ENCODE measurements around the gene DYNC2H1. TPM values are rescaled to one million over a fixed set of nuclear protein-coding genes. Genes with fewer than 3 reads are reported as not detected.

DYNC2H1 gene
- total RNA-seq, 1 experiment from 2014 or later = 17.2 TPM

DNA sequence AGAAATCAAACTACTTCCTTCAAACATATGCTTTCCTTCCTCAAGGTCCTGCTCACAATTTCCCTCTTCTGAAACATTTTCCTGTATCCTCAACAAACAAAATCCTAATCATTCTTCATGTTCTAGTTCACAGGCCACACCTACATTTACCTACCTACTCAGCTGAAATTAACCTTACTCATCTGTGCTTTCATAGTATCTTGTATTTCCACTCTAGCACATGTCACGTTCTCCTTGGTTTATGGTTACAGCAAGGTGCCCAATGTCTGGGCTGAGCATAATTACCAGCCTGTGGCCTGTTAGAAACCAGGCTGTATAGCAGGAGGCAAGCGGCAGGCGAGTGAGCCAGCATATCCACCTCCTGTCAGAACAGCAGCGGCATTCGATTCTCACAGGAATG is 30.5 kb upstream of the DYNC2H1 start:
- CTCF ChIA-PET = no interaction called here
- no peak for ATAC-seq
- H3K4me3 Mint-ChIP-seq = no peak overlapping the region
- no peak overlapping the region for H3K27ac Mint-ChIP-seq
- no peaks in the 10 kb centered on the region for H3K27me3 Mint-ChIP-seq (ENCODE audit: low read depth)
- H3K9me3 Mint-ChIP-seq = no peaks in the 10 kb centered on the region
- H3K36me3 Mint-ChIP-seq = peaks cover 75% of the 10 kb centered on the region
- POLR2A ChIA-PET = no interaction called here
- TF ChIP-seq ZMAT4 (CRISPR knock-in tag; IDR thresholded peaks at IDR 0.05) = no peak
- no peak for TF ChIP-seq ETV6 (CRISPR knock-in tag; IDR thresholded peaks at IDR 0.05)
- TF ChIP-seq ATF1 (CRISPR knock-in tag; IDR thresholded peaks at IDR 0.05) = no peak
- no peak for TF ChIP-seq ZNF671 (CRISPR knock-in tag; IDR thresholded peaks at IDR 0.05)
- TF ChIP-seq SP1 (CRISPR knock-in tag; conservative IDR thresholded peaks at IDR 0.05) = no peak
- TF ChIP-seq E2F5 (CRISPR knock-in tag; IDR thresholded peaks at IDR 0.05) = no peak
- TF ChIP-seq TEAD1 (CRISPR knock-in tag; IDR thresholded peaks at IDR 0.05) = no peak
- no peak for TF ChIP-seq JAZF1 (CRISPR knock-in tag; IDR thresholded peaks at IDR 0.05)
- TF ChIP-seq, protein P1, sequence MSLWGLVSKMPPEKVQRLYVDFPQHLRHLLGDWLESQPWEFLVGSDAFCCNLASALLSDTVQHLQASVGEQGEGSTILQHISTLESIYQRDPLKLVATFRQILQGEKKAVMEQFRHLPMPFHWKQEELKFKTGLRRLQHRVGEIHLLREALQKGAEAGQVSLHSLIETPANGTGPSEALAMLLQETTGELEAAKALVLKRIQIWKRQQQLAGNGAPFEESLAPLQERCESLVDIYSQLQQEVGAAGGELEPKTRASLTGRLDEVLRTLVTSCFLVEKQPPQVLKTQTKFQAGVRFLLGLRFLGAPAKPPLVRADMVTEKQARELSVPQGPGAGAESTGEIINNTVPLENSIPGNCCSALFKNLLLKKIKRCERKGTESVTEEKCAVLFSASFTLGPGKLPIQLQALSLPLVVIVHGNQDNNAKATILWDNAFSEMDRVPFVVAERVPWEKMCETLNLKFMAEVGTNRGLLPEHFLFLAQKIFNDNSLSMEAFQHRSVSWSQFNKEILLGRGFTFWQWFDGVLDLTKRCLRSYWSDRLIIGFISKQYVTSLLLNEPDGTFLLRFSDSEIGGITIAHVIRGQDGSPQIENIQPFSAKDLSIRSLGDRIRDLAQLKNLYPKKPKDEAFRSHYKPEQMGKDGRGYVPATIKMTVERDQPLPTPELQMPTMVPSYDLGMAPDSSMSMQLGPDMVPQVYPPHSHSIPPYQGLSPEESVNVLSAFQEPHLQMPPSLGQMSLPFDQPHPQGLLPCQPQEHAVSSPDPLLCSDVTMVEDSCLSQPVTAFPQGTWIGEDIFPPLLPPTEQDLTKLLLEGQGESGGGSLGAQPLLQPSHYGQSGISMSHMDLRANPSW (CRISPR knock-in tag; conservative IDR thresholded peaks at IDR 0.05; ENCODE audit: low read depth) = no peak
- TF ChIP-seq PREB (CRISPR knock-in tag; IDR thresholded peaks at IDR 0.05; ENCODE audit: borderline replicate concordance) = no peak
- TF ChIP-seq FOXP4 (CRISPR knock-in tag; IDR thresholded peaks at IDR 0.05) = no peak
- TF ChIP-seq ZNF425 (CRISPR knock-in tag; conservative IDR thresholded peaks at IDR 0.05) = no peak
- no peak for TF ChIP-seq HMGA2 (CRISPR knock-in tag; IDR thresholded peaks at IDR 0.05)
- no peak for TF ChIP-seq ZNF232 (CRISPR knock-in tag; IDR thresholded peaks at IDR 0.05)
- TF ChIP-seq, protein P2, sequence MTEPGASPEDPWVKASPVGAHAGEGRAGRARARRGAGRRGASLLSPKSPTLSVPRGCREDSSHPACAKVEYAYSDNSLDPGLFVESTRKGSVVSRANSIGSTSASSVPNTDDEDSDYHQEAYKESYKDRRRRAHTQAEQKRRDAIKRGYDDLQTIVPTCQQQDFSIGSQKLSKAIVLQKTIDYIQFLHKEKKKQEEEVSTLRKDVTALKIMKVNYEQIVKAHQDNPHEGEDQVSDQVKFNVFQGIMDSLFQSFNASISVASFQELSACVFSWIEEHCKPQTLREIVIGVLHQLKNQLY (CRISPR knock-in tag; IDR thresholded peaks at IDR 0.05) = no peak
- TF ChIP-seq NFATC4 (CRISPR knock-in tag; IDR thresholded peaks at IDR 0.05) = no peak
- no peak for TF ChIP-seq CBFB (CRISPR knock-in tag; IDR thresholded peaks at IDR 0.05; ENCODE audit: low read depth)
- DNase-seq (ENCODE audit: low spot score) = no peak
- H3K4me1 Mint-ChIP-seq = no peaks in the 10 kb centered on the region

All from WTC11 (cell line).